GM18951 (cell line): Measurements from ENCODE around the gene BHLHE23.

ENCODE experiments used
- POLR2A ChIP-seq: IDR thresholded peaks from 4 replicates; pipeline ENCODE4 v1.6.1; 2011; ENCODE audit warnings: mild to moderate bottlenecking; ENCODE audit not compliant: insufficient read length, insufficient read depth; ENCODE audit errors: extremely low read depth
- in situ Hi-C: fragments of 300-500 bp; cut with MboI; formaldehyde crosslinking; loops from one replicate; pipeline ENCODE4 v1.12.0; 2022; ENCODE audit warnings: low sequenced_read_pairs, mixed read lengths, inconsistent platforms; ENCODE audit not compliant: unreplicated experiment

The BHLHE23 gene

GRCh38 chr20:63015147-63015661, 8.4 kb upstream of the BHLHE23 start:
- in situ Hi-C loops, result no loop called here
- TF ChIP-seq POLR2A, result no peak

- no peak for TF ChIP-seq POLR2A
- in situ Hi-C loops, result no loop called here
These were observed 7.9 kb upstream of the BHLHE23 start for GRCh38 chr20:63014710-63015109.

GRCh38 chr20:63014287-63014686, 7.5 kb upstream of the BHLHE23 start:
- TF ChIP-seq POLR2A, result no peak
- in situ Hi-C loops, result no loop called here

- in situ Hi-C loops, result no loop called here
- no peak for TF ChIP-seq POLR2A
These were observed 6.4 kb upstream of the BHLHE23 start for GRCh38 chr20:63013207-63013606.

GRCh38 chr20:63011798-63012197, 5.0 kb upstream of the BHLHE23 start:
- in situ Hi-C loops, result no loop called here

GRCh38 chr20:63009988-63010769, 3.4 kb upstream of the BHLHE23 start:
- in situ Hi-C loops, result no loop called here
- TF ChIP-seq POLR2A, result peak; percentile 9

More at GRCh38 chr20:63011798-63012197, 5.0 kb upstream of the BHLHE23 start:
- TF ChIP-seq POLR2A, result no peak

GRCh38 chr20:63009045-63009961, 2.5 kb upstream of the BHLHE23 start:
- TF ChIP-seq POLR2A, result peak; percentile 62
- in situ Hi-C loops, result no loop called here

GRCh38 chr20:63008541-63009044, 1.8 kb upstream of the BHLHE23 start:
- in situ Hi-C loops, result no loop called here
- TF ChIP-seq POLR2A, result no peak

- in situ Hi-C loops, result no loop called here
- no peak for TF ChIP-seq POLR2A
These were observed 1.1 kb upstream of the BHLHE23 start for GRCh38 chr20:63007646-63008488.

GRCh38 chr20:63007360-63007645, 539 bp upstream of the BHLHE23 start:
- in situ Hi-C loops, result no loop called here

GRCh38 chr20:63005862-63006539, 763 bp downstream of the BHLHE23 start:
- no peak for TF ChIP-seq POLR2A

More at GRCh38 chr20:63007360-63007645, 539 bp upstream of the BHLHE23 start:
- no peak for TF ChIP-seq POLR2A

GRCh38 chr20:63005365-63005861, 1.4 kb downstream of the BHLHE23 start:
- no peak for TF ChIP-seq POLR2A
- in situ Hi-C loops, result no loop called here

More at GRCh38 chr20:63005862-63006539, 763 bp downstream of the BHLHE23 start:
- in situ Hi-C loops, result no loop called here
